ENCODE data around the gene ELAC1.

The ELAC1 gene

GRCh38 chr18:51011709-51012108 is 43.9 kb downstream of the ELAC1 start:
- H3K4me3 ChIP-seq (replicated peaks; ENCODE audit: low read depth, low read length): no peak overlapping the region
- TF ChIP-seq CTCF (IDR thresholded peaks at IDR 0.05; ENCODE audit: insufficient read depth, low read length, poor library complexity, severe bottlenecking): no peak
- no peak for DNase-seq (ENCODE audit: extremely low read depth, insufficient read length)
- H3K27me3 ChIP-seq (replicated peaks; ENCODE audit: control insufficient read depth, insufficient read depth, low read length): no peaks in the 10 kb centered on the region
- no peaks in the 10 kb centered on the region for H3K36me3 ChIP-seq (ENCODE audit: control insufficient read depth, insufficient read depth, low read length)

GRCh38 chr18:51012441-51012840 is 44.6 kb downstream of the ELAC1 start:
- Histone ChIP-seq H3K27me3 (replicated peaks; ENCODE audit: control insufficient read depth, insufficient read depth, low read length) (no peaks in the 10 kb centered on the region), H3K4me3 (replicated peaks; ENCODE audit: low read depth, low read length) (no peak overlapping the region), H3K36me3 (ENCODE audit: control insufficient read depth, insufficient read depth, low read length) (no peaks in the 10 kb centered on the region)
- DNase-seq (ENCODE audit: extremely low read depth, insufficient read length): no peak
- TF ChIP-seq CTCF (IDR thresholded peaks at IDR 0.05; ENCODE audit: insufficient read depth, low read length, poor library complexity, severe bottlenecking): no peak

GRCh38 chr18:51013259-51013658 is 45.4 kb downstream of the ELAC1 start:
- Histone ChIP-seq H3K27me3 (replicated peaks; ENCODE audit: control insufficient read depth, insufficient read depth, low read length) (no peaks in the 10 kb centered on the region), H3K4me3 (replicated peaks; ENCODE audit: low read depth, low read length) (no peak overlapping the region), H3K36me3 (ENCODE audit: control insufficient read depth, insufficient read depth, low read length) (no peaks in the 10 kb centered on the region)
- DNase-seq (ENCODE audit: extremely low read depth, insufficient read length): no peak
- no peak for TF ChIP-seq CTCF (IDR thresholded peaks at IDR 0.05; ENCODE audit: insufficient read depth, low read length, poor library complexity, severe bottlenecking)

GRCh38 chr18:51017140-51017879 is 49.5 kb downstream of the ELAC1 start:
- DNase-seq (ENCODE audit: extremely low read depth, insufficient read length): no peak
- Histone ChIP-seq H3K4me3 (replicated peaks; ENCODE audit: low read depth, low read length) (no peak overlapping the region), H3K36me3 (ENCODE audit: control insufficient read depth, insufficient read depth, low read length) (no peaks in the 10 kb centered on the region), H3K27me3 (replicated peaks; ENCODE audit: control insufficient read depth, insufficient read depth, low read length) (no peaks in the 10 kb centered on the region)
- TF ChIP-seq CTCF (IDR thresholded peaks at IDR 0.05; ENCODE audit: insufficient read depth, low read length, poor library complexity, severe bottlenecking): no peak

- no peak for DNase-seq (ENCODE audit: extremely low read depth, insufficient read length)
- Histone ChIP-seq H3K36me3 (ENCODE audit: control insufficient read depth, insufficient read depth, low read length) (no peaks in the 10 kb centered on the region), H3K4me3 (replicated peaks; ENCODE audit: low read depth, low read length) (no peak overlapping the region), H3K27me3 (replicated peaks; ENCODE audit: control insufficient read depth, insufficient read depth, low read length) (no peaks in the 10 kb centered on the region)
- TF ChIP-seq CTCF (IDR thresholded peaks at IDR 0.05; ENCODE audit: insufficient read depth, low read length, poor library complexity, severe bottlenecking): no peak
Measured at GRCh38 chr18:51020536-51020935, 52.7 kb downstream of the ELAC1 start.

Measured in GM06990 (cell line).